NCI-H446 (cell line): ENCODE data around the gene RABGEF1.
"Not testable (repeated sequence)": the region's sequence is repeated elsewhere in the genome, so short reads cannot be mapped to it uniquely, and the experiment has no call there.

Source experiments
- DNase-seq, 2 experiments: peaks; one replicate each; lab custom pipeline; 2025; lab: John Stamatoyannopoulos, UW

The RABGEF1 gene

GRCh38 chr7:66735850-66736249, 4.7 kb upstream of the RABGEF1 start:
- DNase-seq, result no peak

GRCh38 chr7:66736892-66737291, 3.6 kb upstream of the RABGEF1 start:
- DNase-seq, result no peak

GRCh38 chr7:66737667-66738066, 2.9 kb upstream of the RABGEF1 start:
- no peak for DNase-seq

- no peak for DNase-seq
These were observed 1.1 kb upstream of the RABGEF1 start for GRCh38 chr7:66739477-66739876.

GRCh38 chr7:66739953-66740301, 606 bp upstream of the RABGEF1 start:
- DNase-seq, result no peak

GRCh38 chr7:66740980-66741709, 612 bp downstream of the RABGEF1 start:
- peak in 1 of 2 experiments; percentile 36 for DNase-seq

GRCh38 chr7:66741710-66742049, 1.1 kb downstream of the RABGEF1 start:
- DNase-seq, result peak in 1 of 2 experiments; percentile 4

GRCh38 chr7:66742298-66742697, 1.8 kb downstream of the RABGEF1 start:
- not testable (repeated sequence) for DNase-seq

GRCh38 chr7:66743920-66744319, 3.4 kb downstream of the RABGEF1 start:
- DNase-seq, result no peak

- no peak for DNase-seq
These were observed 6.9 kb downstream of the RABGEF1 start for GRCh38 chr7:66747385-66747784.

- DNase-seq, result no peak
These were observed 7.5 kb downstream of the RABGEF1 start for GRCh38 chr7:66747881-66748511.

- no peak for DNase-seq
These were observed 8.3 kb downstream of the RABGEF1 start for GRCh38 chr7:66748791-66749190.

- DNase-seq, result no peak
These were observed 11.4 kb downstream of the RABGEF1 start for GRCh38 chr7:66751945-66752344.

GRCh38 chr7:66754541-66754940, 14.0 kb downstream of the RABGEF1 start:
- no peak for DNase-seq

- not testable (repeated sequence) for DNase-seq
These were observed 14.5 kb downstream of the RABGEF1 start for GRCh38 chr7:66755059-66755458.

GRCh38 chr7:66756227-66756626, 15.7 kb downstream of the RABGEF1 start:
- DNase-seq, result not testable (repeated sequence)

GRCh38 chr7:66756889-66757288, 16.4 kb downstream of the RABGEF1 start:
- no peak for DNase-seq

- DNase-seq, result no peak
These were observed 17.4 kb downstream of the RABGEF1 start for GRCh38 chr7:66757939-66758338.

- no peak for DNase-seq
These were observed 18.6 kb downstream of the RABGEF1 start for GRCh38 chr7:66758950-66759628.

- DNase-seq, result not testable (repeated sequence)
These were observed 22.6 kb downstream of the RABGEF1 start for GRCh38 chr7:66763183-66763582.

- DNase-seq, result not testable (repeated sequence)
These were observed 23.3 kb downstream of the RABGEF1 start for GRCh38 chr7:66763633-66764355.

- DNase-seq, result not testable (repeated sequence)
These were observed 24.4 kb downstream of the RABGEF1 start for GRCh38 chr7:66764905-66765304.
